Stimulated activated CD4-positive, alpha-beta T cell treated with anti-CD3 and anti-CD28 coated beads, Interleukin-2, amount 100 ng/mL, for 24 hours (primary cell): ENCODE data around the gene SLC5A6.

ENCODE experiments used
- DNase-seq, 2 donors: peaks; one replicate each; pipeline ENCODE4 v3.0.0-alpha.2; 2020

The SLC5A6 gene

DNA sequence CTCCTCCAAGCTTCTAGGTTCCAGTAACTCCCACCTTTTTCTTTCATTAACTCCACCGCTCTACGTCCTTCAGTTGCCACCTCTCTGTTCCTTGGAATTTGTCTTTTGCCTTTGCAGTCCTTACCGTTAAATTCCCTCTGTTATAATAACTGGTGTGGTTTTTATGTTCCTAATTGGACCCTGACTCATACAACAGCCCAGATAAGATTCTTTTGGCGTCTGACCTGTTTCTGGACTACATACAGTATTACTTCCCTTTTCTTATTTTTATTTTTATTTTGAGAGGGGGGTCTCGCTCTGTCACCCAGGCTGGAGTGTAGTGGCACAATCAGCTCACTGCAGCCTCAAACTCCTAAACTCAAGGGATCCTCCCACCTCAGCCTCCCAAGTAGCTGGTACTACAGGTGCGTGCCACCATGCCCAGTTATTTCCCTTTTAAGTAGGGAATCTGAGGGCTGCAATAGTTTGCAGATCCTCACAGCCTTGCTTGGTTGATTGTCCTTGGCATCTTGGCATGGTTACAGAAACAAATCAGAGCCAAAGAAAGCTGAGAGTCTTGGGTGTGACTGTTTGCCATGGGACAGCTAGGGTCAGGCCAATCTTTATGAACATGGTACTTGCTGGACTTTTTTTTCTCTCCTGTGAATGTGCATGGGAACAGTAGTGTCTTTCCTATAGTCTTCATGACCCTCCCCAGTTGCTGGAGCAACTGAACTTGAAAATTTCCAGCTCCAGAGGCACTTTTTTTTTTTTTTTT lies 41.3 kb downstream of the SLC5A6 start:
- DNase-seq, result no peak

DNA sequence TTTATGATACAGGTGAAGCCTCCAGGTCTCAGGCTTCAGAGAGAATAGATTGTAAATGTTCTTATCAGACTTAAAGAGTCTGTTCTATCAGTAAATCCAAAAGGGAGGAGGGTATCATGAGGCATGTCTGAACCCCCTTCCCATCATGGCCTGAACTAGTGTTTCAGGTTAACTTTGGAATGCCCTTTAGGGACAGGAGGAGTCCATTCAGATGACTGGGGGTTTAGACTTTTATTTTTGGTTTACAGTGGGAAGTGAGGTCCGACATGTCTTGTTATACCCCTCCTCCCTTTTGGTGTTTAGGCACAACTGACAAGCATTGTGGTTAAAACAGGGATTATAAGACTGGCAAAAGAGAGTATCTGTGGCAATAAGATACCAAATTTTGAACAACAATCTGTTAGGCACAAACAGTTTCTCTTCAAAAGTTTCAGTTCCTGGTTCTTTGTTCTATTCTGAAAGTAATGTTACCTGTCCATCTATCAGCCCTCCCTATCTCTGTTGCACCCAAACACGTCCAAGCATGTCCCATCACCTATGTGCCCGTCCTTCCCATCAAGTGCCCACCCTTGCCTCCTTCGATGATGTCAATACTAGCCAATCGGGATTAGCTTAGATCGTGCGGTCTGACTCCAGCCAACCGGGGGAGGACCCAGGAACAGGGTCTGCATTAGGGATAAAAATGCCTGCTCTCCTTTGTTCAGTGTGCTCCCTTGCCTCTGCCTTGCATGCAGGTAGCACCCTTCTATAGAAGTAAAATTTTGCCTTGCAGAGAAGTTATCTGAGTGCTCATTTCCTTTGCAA lies 46.9 kb downstream of the SLC5A6 start:
- DNase-seq, result no peak

DNA sequence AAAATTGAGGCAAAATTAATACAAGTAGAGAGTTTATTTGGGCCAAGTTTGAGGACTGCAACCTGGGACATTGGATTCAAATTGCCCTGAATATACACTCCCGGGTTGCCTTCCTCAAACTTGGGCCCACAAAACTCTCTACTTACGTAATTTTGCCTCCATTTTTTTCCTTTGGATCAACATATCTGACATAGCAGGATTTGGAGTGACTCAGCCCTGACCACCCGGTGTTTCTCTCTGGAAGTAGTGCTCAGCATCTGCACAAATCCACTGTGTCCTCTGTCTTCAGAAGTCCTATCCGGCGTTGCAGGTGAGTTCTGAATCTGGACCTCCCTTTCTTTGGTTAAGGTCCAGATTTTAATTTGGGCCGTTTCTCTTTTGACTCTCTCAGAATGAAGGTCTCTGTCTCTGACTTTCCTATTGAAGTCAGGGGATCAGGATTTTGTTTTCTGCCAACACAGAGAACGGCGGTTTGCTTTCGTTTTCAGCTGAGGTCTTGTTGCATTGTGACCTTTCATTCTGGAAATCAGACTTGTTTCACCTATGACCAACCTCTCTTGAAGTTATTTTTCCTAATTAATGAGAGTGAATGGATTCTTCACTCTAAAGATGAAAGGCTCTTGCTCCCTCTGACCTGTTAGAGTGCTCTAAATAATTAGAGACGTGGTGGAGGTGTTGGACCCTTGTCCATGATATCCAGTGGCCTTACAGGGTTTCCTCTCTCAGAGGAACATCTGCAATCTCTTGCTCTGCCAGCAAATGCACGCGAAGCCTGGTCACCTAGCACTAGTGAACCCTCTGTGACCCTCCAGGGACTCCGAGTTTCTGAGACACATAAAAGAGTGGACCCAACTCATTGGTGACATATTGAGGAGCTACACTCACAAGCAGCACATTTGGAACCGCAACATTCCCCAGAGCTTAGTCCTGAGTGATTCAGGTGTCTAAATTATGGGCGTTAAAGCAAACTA lies 49.6 kb downstream of the SLC5A6 start:
- no peak for DNase-seq

DNA sequence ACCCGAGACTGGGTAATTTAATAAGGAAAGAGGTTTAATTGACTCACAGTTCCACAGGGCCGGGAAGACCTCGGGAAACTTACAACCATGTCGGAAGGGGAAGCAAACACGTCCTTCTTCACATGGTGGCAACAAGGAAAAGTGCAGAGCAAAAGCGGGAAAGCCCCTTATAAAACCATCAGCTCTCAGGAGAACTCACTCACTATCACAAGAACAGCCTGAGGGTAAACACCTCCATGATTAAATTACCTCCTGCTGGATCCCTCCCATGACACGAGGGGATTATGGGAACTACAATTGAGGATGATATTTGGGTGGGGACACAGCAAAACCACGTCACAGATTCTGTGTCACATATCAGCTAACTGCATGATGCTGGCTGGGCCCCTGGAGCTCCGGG lies 51.9 kb downstream of the SLC5A6 start:
- no peak for DNase-seq

DNA sequence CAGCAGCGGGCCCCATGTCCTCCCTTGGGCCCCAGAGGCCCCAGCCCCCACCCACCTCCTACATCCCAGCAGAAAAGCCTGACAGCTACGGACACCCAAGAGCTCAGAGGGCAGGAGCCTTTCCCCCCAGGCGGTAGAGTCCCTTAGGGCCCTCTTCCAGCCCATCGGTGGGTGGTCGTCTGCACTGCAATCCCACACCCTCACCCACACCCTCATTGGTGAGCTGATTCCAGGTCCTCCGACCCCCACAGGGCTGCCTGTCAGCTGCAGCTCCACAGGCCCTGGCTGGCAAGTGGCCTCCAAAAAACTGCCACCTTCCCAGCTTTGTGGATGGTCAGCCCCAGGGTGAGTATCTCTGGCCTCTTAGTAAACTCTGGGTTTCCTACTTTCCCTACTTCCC lies 52.8 kb downstream of the SLC5A6 start:
- DNase-seq, result no peak

DNA sequence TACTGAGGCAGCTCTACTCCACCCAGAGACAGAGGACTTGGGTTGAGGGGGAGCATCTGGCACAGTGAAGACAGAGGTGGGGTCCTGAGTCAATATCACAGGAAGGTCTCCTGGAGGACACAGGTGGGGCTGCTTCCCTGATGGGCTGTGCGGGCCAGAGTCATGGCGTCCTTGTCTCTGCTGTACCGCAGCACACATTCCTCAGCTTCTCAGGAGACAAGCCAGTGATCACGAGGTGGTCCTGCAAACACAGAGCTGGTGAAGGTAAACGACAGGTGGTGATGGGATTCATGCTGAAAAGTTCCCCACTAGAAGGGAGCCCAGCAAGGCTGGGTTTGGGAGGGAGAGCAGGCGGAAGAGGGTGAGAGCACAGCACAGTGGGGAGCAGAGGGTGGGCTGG lies 53.6 kb downstream of the SLC5A6 start:
- no peak for DNase-seq

DNA sequence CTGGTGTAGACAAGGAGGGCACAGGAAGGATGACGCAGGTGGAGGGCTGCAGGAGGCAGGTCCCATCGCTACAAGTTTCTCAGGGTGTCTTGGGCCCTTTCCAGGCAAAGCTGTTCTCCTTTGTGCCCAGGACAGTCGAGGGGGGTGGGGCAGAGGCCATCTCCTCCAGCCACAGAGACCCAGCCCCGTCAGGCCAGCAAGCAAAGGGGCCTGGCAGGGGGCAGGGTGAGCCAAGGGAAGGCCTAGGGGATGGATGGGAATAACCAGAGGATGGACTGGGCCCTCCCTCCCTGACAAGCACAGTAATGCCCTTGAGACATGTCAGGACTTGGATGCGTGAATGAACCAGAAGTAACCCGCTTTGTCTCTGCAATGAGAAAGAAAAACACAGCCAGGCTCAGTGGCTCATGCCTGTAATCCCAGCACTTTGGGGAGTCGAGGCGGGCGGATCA lies 57.0 kb downstream of the SLC5A6 start:
- no peak for DNase-seq

DNA sequence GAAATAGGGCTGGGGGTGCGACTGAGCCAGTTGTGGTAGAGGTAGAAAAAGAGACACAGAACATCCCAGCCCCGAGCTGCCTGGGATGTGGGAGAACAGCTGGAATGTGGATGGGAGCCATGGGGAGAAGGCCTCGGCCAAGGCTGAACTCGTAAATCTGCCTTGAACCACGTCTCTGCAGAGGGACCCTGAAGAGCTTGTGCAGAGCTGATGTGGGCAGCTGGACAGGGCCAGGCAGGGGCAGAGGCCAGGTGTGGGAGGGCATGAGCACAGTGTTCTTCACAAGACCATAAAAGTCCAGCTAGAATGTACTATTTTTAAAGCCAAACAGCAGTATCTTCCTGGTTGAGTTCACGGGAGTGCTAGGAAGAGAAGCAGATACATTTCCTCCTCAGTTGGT lies 57.6 kb downstream of the SLC5A6 start:
- no peak for DNase-seq

DNA sequence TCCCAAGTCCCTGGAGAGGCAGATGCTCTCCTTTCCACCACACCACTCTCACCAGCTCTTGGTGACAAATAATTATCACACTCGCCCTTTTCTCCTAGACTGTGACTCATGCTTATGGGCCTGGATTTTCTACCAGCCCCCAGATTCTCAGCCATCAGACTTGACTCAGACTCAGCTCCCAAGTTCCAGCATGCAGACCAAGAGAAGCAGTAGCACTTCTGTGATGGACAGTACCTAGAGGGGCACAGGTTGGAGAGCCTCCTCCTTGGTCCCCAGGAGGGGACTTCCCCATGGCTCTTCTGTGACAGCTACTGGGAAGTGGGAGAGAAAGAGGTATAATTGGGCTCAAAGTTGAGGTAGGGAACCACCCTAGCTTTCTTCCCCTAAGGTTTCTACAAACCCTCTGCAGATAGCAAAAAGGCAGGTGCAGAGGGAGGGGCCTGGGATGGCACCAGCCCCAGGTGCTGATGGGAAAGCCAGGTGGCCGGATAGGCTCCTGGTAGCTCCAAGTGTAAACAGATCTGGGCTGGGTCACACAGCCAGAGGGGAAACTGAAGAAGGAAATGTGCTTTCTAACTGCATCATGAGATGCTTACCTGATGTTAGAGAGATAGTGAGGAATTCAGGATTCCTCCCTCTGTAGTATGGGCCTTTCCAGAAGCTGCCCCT lies 59.1 kb downstream of the SLC5A6 start:
- DNase-seq, result no peak

DNA sequence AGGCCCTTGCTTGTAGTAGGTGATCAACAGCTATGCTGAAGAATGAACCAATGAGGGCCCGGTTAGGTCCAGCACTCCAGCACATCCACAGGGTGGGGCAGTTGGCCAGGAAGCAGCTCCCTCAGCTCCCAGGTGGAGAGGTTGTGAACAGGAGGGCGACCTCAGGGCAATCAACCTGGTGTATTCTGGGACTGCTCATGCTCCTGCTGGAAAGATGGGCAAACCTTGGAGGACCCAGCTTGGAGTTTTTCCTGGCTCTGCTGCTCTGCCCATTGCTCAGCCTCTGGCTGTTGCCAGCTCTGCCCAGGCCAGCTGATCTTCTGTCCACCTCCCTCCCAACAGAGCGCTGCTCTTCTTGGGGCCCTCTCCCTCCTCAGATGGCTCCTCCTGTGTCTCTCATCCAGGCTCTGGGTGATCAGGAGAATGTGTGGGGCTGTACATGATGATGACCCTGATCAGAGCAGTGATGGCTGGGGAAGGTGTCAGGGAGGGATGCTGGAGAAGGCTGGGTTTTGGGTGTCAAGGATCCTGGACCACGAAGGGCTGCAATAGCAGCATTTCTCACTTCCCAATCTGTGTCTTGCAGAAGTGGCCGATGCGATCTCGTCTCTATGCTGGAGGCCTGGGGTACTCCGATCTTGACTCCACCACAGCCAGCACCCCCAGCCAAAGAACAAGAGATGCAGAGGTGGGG lies 59.8 kb downstream of the SLC5A6 start:
- DNase-seq, result no peak

DNA sequence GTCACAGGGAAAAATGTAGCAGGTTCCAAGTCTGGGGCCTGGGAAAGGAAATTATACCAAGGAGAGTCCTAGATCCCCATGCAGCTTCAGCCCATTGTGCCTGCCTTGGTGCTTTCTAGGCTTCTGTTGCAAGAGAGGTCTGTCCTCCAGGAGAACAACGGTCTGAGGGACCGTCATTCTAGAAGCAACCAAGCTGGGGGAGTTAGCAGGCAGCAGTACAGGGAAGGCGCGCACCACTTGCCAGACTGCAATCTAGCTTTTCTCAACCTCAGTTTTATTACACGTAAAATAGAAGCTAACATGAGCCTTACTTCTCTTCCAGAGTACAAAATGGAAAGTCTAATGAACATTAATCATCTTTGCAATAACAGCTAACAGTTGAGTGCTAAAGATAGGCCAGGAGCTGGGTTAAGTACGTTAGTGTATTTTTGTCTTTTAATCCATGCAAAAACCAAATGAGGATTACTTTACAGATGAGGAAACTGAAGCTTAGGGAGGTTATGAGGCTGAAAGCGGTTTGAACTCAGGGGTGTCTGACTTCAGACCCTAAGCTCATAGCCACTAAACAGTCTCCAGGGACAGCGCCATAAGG lies 61.3 kb downstream of the SLC5A6 start:
- DNase-seq, result no peak
